Right ventricle myocardium superior (tissue), 1 donor: ENCODE results near the gene PCDHB13. TPM values are rescaled to one million over a fixed set of nuclear protein-coding genes. Genes with fewer than 3 reads are reported as not detected.
"Not testable (repeated sequence)": the region's sequence is repeated elsewhere in the genome, so short reads cannot be mapped to it uniquely, and the experiment has no call there.

Experiments used
- ATAC-seq: fragments of 200-7000 bp; cut with Tn5 transposase; one replicate; pipeline ENCODE4 v1.9.1; 2020; ENCODE audit warnings: mild to moderate bottlenecking; ENCODE audit not compliant: poor library complexity
- DNase-seq: peaks from one replicate; pipeline ENCODE4 v3.0.0-alpha.2; 2020
- intact Hi-C: fragments of 100-400 bp; cut with DNase I; formaldehyde crosslinking; loops from one replicate; pipeline ENCODE4 v1.11.2; 2022
- total RNA-seq: library from RNA; stranded (reverse); fragmentation: NEBNext Ultra II Directional; extraction: Animal tissue kit (Norgen Biotek cat#: 25700); gene quantifications from one replicate; pipeline ENCODE4 v1.2.1, GENCODE V29; 2021
- donor health status: DM: no; HTN: yes; CAD: no; lungs with severe emphysema.

PCDHB13 gene
- total RNA-seq, 1 donor from 2014 or later: 2.8 TPM

DNA sequence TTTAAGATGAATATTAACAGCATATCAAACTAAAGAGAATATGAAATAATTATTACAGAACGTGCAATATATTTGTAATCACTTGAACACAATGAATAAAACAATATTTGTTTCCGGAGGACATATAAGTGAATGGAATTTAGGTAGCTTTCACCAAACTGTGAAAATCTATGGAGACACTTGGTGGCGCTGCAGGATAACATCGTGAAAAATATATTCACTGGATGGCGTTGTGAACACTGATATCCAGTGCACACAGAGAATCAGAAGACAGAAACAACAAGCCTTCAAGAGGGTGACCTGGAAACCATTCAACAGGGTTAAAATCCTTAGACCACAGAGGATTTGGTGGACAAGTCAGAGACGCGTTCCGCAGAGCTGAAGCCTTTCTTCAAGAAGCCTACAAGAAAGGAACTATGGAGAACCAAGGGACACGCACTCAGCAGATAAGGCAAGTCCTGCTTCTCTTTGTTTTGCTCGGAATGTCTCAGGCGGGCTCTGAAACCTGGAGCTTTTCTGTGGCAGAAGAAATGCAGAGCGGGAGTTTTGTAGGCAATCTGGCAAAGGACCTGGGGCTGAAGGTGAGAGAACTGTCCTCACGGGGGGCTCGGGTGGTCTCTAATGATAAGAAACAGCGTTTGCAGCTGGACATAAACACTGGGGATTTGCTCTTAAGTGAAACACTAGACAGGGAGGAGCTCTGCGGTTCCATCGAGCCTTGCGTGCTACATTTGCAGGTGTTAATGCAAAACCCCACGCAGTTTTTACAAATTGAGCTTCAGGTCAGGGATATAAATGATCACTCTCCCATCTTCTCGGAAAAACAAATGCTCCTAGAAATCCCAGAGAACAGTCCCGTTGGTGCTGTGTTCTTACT lies 14.1 kb upstream of the PCDHB13 start, which contains the start of gene PCDHB11:
PCDHB11 (plus strand) TSS at position 269 of the 877 bp plus-strand sequence; CDS start at position 417, 148 bp downstream.
- intact Hi-C loops: no loop called here
- ATAC-seq: no peak

DNA sequence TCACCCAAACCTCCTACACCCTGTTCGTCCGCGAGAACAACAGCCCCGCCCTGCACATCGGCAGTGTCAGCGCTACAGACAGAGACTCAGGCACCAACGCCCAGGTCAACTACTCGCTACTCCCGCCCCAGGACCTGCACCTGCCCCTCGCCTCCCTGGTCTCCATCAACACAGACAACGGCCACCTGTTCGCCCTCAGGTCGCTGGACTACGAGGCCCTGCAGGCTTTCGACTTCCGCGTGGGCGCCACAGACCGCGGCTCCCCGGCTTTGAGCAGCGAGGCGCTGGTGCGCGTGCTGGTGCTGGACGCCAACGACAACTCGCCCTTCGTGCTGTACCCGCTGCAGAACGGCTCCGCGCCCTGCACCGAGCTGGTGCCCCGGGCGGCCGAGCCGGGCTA lies 12.6 kb upstream of the PCDHB13 start:
- DNase-seq, intact Hi-C loops, ATAC-seq: not testable (repeated sequence)

More for the DNA sequence above, 14.1 kb upstream of the PCDHB13 start, which contains the start of gene PCDHB11:
- no peak for DNase-seq

- DNase-seq, ATAC-seq, intact Hi-C loops: not testable (repeated sequence)
Measured at GRCh38 chr5:141201646-141202045, 12.1 kb upstream of the PCDHB13 start.

DNA sequence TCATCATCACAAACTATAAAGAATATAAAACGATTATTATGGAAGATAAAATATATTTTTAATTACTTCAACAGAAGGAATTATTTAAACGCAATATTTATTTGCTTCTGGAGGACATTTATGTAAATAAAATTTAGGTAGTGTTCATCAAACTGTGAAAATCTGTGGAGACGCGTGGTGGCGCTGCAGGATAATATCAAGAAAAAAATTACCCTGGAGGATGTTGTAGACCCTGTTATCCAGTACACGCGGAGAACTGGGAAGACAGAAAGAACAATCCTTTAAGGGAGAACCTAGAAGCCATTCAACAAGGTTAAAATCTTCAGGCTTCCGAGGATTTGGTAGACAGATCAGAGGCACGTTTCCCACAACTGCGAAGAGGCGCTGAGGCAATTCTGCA lies 5.2 kb upstream of the PCDHB13 start, which contains the start of gene PCDHB12:
PCDHB12 (plus strand) TSS at position 242 of the 400 bp plus-strand sequence. CDS start 189 bp downstream, outside the sequence.
- intact Hi-C loops: no loop called here
- DNase-seq: no peak
- no peak for ATAC-seq

GRCh38 chr5:141210281-141210680 lies 3.4 kb upstream of the PCDHB13 start:
- intact Hi-C loops, ATAC-seq, DNase-seq: not testable (repeated sequence)

DNA sequence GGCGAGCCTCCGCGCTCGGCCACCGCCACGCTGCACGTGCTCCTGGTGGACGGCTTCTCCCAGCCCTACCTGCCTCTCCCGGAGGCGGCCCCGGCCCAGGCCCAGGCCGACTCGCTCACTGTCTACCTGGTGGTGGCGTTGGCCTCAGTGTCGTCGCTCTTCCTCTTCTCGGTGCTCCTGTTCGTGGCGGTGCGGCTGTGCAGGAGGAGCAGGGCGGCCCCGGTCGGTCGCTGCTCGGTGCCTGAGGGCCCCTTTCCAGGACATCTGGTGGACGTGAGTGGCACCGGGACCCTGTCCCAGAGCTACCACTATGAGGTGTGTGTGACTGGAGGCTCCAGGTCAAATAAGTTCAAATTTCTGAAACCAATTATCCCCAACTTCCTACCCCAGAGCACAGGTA lies 2.9 kb upstream of the PCDHB13 start:
- intact Hi-C loops, ATAC-seq, DNase-seq: not testable (repeated sequence)

GRCh38 chr5:141214583-141214982 lies 864 bp downstream of the PCDHB13 start:
- DNase-seq, intact Hi-C loops: not testable (repeated sequence)
- ATAC-seq: peak; percentile 54

- ATAC-seq, DNase-seq, intact Hi-C loops: not testable (repeated sequence)
Measured at GRCh38 chr5:141215504-141215903, 1.8 kb downstream of the PCDHB13 start.

DNA sequence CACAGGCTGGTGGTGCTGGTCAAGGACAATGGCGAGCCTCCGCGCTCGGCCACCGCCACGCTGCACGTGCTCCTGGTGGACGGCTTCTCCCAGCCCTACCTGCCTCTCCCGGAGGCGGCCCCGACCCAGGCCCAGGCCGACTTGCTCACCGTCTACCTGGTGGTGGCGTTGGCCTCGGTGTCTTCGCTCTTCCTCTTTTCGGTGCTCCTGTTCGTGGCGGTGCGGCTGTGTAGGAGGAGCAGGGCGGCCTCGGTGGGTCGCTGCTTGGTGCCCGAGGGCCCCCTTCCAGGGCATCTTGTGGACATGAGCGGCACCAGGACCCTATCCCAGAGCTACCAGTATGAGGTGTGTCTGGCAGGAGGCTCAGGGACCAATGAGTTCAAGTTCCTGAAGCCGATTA lies 2.3 kb downstream of the PCDHB13 start:
- ATAC-seq, intact Hi-C loops: not testable (repeated sequence)

GRCh38 chr5:141223112-141223783 lies 9.5 kb downstream of the PCDHB13 start, which contains the start of gene PCDHB14:
Gene PCDHB14 (plus strand): TSS chr5:141223343. CDS start chr5:141223506, 163 bp downstream.
- intact Hi-C loops: no loop called here
- no peak for DNase-seq
- peak; percentile 56 for ATAC-seq

More for the DNA sequence above, 2.3 kb downstream of the PCDHB13 start:
- not testable (repeated sequence) for DNase-seq

GRCh38 chr5:141224844-141225243 lies 11.1 kb downstream of the PCDHB13 start:
- intact Hi-C loops, DNase-seq, ATAC-seq: not testable (repeated sequence)

GRCh38 chr5:141225421-141225820 lies 11.7 kb downstream of the PCDHB13 start:
- DNase-seq, ATAC-seq, intact Hi-C loops: not testable (repeated sequence)

GRCh38 chr5:141234109-141234667 lies 20.5 kb downstream of the PCDHB13 start:
- DNase-seq (no peak), ATAC-seq (no peak)
- intact Hi-C loops: no loop called here

GRCh38 chr5:141235922-141236321 lies 22.2 kb downstream of the PCDHB13 start:
- ATAC-seq, intact Hi-C loops, DNase-seq: not testable (repeated sequence)

DNA sequence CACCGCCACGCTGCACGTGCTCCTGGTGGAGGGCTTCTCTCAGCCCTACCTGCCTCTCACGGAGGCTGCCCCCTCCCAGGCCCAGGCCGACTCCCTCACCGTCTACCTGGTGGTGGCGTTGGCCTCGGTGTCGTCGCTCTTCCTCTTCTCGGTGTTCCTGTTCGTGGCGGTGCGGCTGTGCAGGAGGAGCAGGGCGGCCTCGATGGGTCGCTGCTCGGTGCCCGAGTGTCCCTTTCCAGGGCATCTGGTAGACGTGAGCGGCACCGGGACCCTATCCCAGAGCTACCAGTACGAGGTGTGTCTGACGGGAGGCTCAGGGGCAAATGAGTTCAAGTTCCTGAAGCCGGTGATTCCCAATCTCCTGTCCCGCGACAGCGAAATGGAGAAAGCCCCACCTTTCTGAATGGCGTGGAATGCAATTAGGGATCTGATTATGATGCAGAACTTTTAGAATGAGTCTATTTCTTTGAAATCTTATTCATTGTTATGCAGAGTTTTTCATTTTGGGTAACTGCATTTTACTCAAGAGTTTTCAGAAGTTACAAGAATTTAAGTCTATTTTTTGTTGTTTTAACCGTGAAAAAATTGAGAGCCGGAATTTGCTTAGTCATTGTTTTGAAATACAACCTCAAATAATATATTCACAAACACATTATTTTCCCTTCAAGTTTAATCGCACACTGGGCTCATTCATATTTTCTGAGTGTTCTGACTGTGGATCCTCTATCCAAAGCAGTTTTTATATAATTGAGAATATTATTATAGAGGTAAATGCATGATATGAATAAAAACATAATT lies 23.0 kb downstream of the PCDHB13 start:
- intact Hi-C loops: no loop called here
- DNase-seq (no peak), ATAC-seq (no peak)

- no peak for ATAC-seq
- intact Hi-C loops: no loop called here
- DNase-seq: no peak
Measured at GRCh38 chr5:141241496-141241895, 27.8 kb downstream of the PCDHB13 start.

DNA sequence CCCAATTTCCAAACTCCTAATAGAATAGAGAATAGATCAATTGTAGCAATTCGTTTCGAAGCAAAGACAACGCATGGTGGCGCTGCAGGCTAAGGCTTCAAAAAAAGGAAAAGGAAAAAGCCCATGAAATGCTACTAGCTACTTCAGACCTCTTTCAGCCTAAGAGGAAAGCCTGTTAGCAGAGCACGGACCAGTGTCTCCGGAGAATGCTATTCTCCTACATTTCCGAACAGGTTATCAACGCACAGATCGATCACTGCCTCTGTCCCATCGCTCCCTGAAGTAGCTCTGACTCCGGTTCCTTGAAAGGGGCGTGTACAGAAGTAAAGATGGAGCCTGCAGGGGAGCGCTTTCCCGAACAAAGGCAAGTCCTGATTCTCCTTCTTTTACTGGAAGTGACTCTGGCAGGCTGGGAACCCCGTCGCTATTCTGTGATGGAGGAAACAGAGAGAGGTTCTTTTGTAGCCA lies 31.6 kb downstream of the PCDHB13 start, which contains the start of gene PCDHB15:
PCDHB15 (plus strand) TSS at position 146 of the 468 bp plus-strand sequence; CDS start at position 330, 184 bp downstream.
- DNase-seq: no peak
- intact Hi-C loops: loop anchor here (5.0 kb wide), 1 partner anchor 317 kb away; no protein-coding TSS in a partner anchor
- peak; percentile 62 for ATAC-seq
